Nephron progenitor cell (in vitro differentiated cells): ENCODE data around the gene NNT.
"Not testable (repeated sequence)": the region's sequence is repeated elsewhere in the genome, so short reads cannot be mapped to it uniquely, and the experiment has no call there.

Source experiments
- DNase-seq: peaks from one replicate; pipeline ENCODE4 v3.0.0; 2021
- H3K27ac Mint-ChIP-seq: 2 replicates; pipeline ENCODE4 v1.8.0; 2021; ENCODE audit warnings: mild to moderate bottlenecking, moderate library complexity, mixed read lengths
- H3K27me3 Mint-ChIP-seq: 2 replicates; pipeline ENCODE4 v1.8.0; 2021; ENCODE audit warnings: mild to moderate bottlenecking, low read depth, mixed read lengths; ENCODE audit not compliant: poor library complexity
- H3K36me3 Mint-ChIP-seq: 2 replicates; pipeline ENCODE4 v1.8.0; 2021; ENCODE audit warnings: low read depth, mixed read lengths
- H3K4me1 Mint-ChIP-seq: 2 replicates; pipeline ENCODE4 v1.8.0; 2021; ENCODE audit warnings: mixed read lengths
- H3K4me3 Mint-ChIP-seq: 2 replicates; pipeline ENCODE4 v1.8.0; 2021; ENCODE audit warnings: mild to moderate bottlenecking, moderate library complexity, mixed read lengths
- H3K9me3 Mint-ChIP-seq: 2 replicates; pipeline ENCODE4 v1.8.0; 2021; ENCODE audit warnings: mild to moderate bottlenecking, moderate library complexity, mixed read lengths
- CTCF ChIP-seq: fragments of 200-600 bp; sonication (generic); IDR thresholded peaks from 2 replicates; pipeline ENCODE4 v1.5.0; 2021; ENCODE audit warnings: antibody characterized with exemption

The NNT gene

GRCh38 chr5:43661102-43661501, 58.1 kb downstream of the NNT start:
- H3K36me3 Mint-ChIP-seq: peaks cover 79% of the 10 kb centered on the region
- DNase-seq: peak; percentile 27
- no peak overlapping the region for H3K4me3 Mint-ChIP-seq
- H3K4me1 Mint-ChIP-seq: no peaks in the 10 kb centered on the region
- peak; percentile 42 for TF ChIP-seq CTCF
- no peak overlapping the region for H3K27ac Mint-ChIP-seq
- H3K9me3 Mint-ChIP-seq: peaks cover 17% of the 10 kb centered on the region
- no peaks in the 10 kb centered on the region for H3K27me3 Mint-ChIP-seq

- Mint-ChIP-seq H3K27me3 (no peaks in the 10 kb centered on the region), H3K4me3 (no peak overlapping the region), H3K27ac (no peak overlapping the region), H3K36me3 (peaks cover 81% of the 10 kb centered on the region), H3K9me3 (peaks cover 33% of the 10 kb centered on the region), H3K4me1 (no peaks in the 10 kb centered on the region)
- TF ChIP-seq CTCF: no peak
- DNase-seq: no peak
Observed at GRCh38 chr5:43663916-43664315, 60.9 kb downstream of the NNT start.

GRCh38 chr5:43664501-43665040, 61.6 kb downstream of the NNT start:
- H3K27ac Mint-ChIP-seq: no peak overlapping the region
- DNase-seq: no peak
- H3K36me3 Mint-ChIP-seq: peaks cover 75% of the 10 kb centered on the region
- no peak for TF ChIP-seq CTCF
- H3K9me3 Mint-ChIP-seq: peaks cover 33% of the 10 kb centered on the region
- no peak overlapping the region for H3K4me3 Mint-ChIP-seq
- H3K4me1 Mint-ChIP-seq: no peaks in the 10 kb centered on the region
- no peaks in the 10 kb centered on the region for H3K27me3 Mint-ChIP-seq

- peaks cover 73% of the 10 kb centered on the region for H3K36me3 Mint-ChIP-seq
- not testable (repeated sequence) for H3K27me3 Mint-ChIP-seq, H3K27ac Mint-ChIP-seq, DNase-seq, H3K4me3 Mint-ChIP-seq, H3K4me1 Mint-ChIP-seq
- peaks cover 37% of the 10 kb centered on the region for H3K9me3 Mint-ChIP-seq
Observed at GRCh38 chr5:43665749-43666148, 62.8 kb downstream of the NNT start.

- H3K4me3 Mint-ChIP-seq, H3K4me1 Mint-ChIP-seq, DNase-seq, H3K27ac Mint-ChIP-seq, H3K27me3 Mint-ChIP-seq: not testable (repeated sequence)
- peaks cover 73% of the 10 kb centered on the region for H3K36me3 Mint-ChIP-seq
- peaks cover 44% of the 10 kb centered on the region for H3K9me3 Mint-ChIP-seq
Observed at GRCh38 chr5:43666728-43667127, 63.7 kb downstream of the NNT start.

GRCh38 chr5:43667379-43667778, 64.4 kb downstream of the NNT start:
- Mint-ChIP-seq H3K36me3 (peaks cover 73% of the 10 kb centered on the region), H3K9me3 (peaks cover 47% of the 10 kb centered on the region)
- DNase-seq, H3K27ac Mint-ChIP-seq, H3K4me3 Mint-ChIP-seq, H3K4me1 Mint-ChIP-seq, H3K27me3 Mint-ChIP-seq: not testable (repeated sequence)

- Mint-ChIP-seq H3K27me3 (no peaks in the 10 kb centered on the region), H3K4me1 (no peaks in the 10 kb centered on the region), H3K36me3 (peaks cover 39% of the 10 kb centered on the region), H3K27ac (no peak overlapping the region), H3K4me3 (no peak overlapping the region), H3K9me3 (peaks cover 17% of the 10 kb centered on the region)
- DNase-seq: no peak
- no peak for TF ChIP-seq CTCF
Observed at GRCh38 chr5:43674536-43674935, 71.6 kb downstream of the NNT start.
